Anterior cingulate cortex (tissue), 58 donors: ENCODE data around the gene TMC6.
"Not testable (repeated sequence)": the region's sequence is repeated elsewhere in the genome, so short reads cannot be mapped to it uniquely, and the experiment has no call there.

ENCODE experiments used
- DNase-seq, 58 donors: peaks; one replicate each; lab custom pipeline; 2025; lab: John Stamatoyannopoulos, UW

The TMC6 gene

GRCh38 chr17:78125138-78125913 is 3.2 kb downstream of the TMC6 start:
- DNase-seq: no peak

- no peak for DNase-seq
Observed at GRCh38 chr17:78124836-78125137, 3.8 kb downstream of the TMC6 start.

GRCh38 chr17:78124081-78124835 is 4.3 kb downstream of the TMC6 start:
- no peak for DNase-seq

GRCh38 chr17:78123258-78123929 is 5.2 kb downstream of the TMC6 start:
- no peak for DNase-seq

- DNase-seq: no peak
Observed at GRCh38 chr17:78122931-78123249, 5.7 kb downstream of the TMC6 start.

- DNase-seq: no peak
Observed at GRCh38 chr17:78122216-78122930, 6.2 kb downstream of the TMC6 start.

- no peak for DNase-seq
Observed at GRCh38 chr17:78121801-78122215, 6.7 kb downstream of the TMC6 start.

GRCh38 chr17:78120971-78121800 is 7.4 kb downstream of the TMC6 start:
- DNase-seq: no peak

- no peak for DNase-seq
Observed at GRCh38 chr17:78120537-78120936, 8.0 kb downstream of the TMC6 start.

- DNase-seq: no peak
Observed at GRCh38 chr17:78118801-78119241, 9.7 kb downstream of the TMC6 start.

GRCh38 chr17:78117027-78117981 is 11.3 kb downstream of the TMC6 start:
- peak in 20 of 58 donors; percentile 24 to 63 (median 45) for DNase-seq

- no peak for DNase-seq
Observed at GRCh38 chr17:78116411-78116810, 12.1 kb downstream of the TMC6 start.

GRCh38 chr17:78115803-78116202 is 12.8 kb downstream of the TMC6 start:
- DNase-seq: not testable (repeated sequence)

- DNase-seq: peak in 54 of 58 donors; percentile 25 to 97 (median 82)
Observed at GRCh38 chr17:78114831-78115723, 13.5 kb downstream of the TMC6 start.

GRCh38 chr17:78113804-78114785 is 14.5 kb downstream of the TMC6 start:
- DNase-seq: no peak
